Measurements from ENCODE around the gene TRPV2.
A peak's percentile ranks its signal among the peaks of the same experiment; 100 is the strongest.
"Not testable (repeated sequence)": the region's sequence is repeated elsewhere in the genome, so short reads cannot be mapped to it uniquely, and the experiment has no call there.

TRPV2 gene

GRCh38 chr17:16395887-16396286, 19.5 kb upstream of the TRPV2 start:
- H3K27me3 Mint-ChIP-seq, H3K9me3 Mint-ChIP-seq: not testable (repeated sequence)

GRCh38 chr17:16396693-16397092, 18.7 kb upstream of the TRPV2 start:
- not testable (repeated sequence) for H3K27ac Mint-ChIP-seq; H3K4me1 Mint-ChIP-seq (ENCODE audit: low read depth); H3K9me3 Mint-ChIP-seq; H3K36me3 Mint-ChIP-seq (ENCODE audit: low read depth); H3K27me3 Mint-ChIP-seq; H3K4me3 Mint-ChIP-seq

More at GRCh38 chr17:16395887-16396286, 19.5 kb upstream of the TRPV2 start:
- H3K27ac Mint-ChIP-seq; H3K36me3 Mint-ChIP-seq (ENCODE audit: low read depth); H3K4me3 Mint-ChIP-seq; H3K4me1 Mint-ChIP-seq (ENCODE audit: low read depth): not testable (repeated sequence)

GRCh38 chr17:16398270-16399267, 16.8 kb upstream of the TRPV2 start:
- H3K27me3 Mint-ChIP-seq: peaks cover 9% of the 10 kb centered on the region
- peaks cover 8% of the 10 kb centered on the region for H3K4me1 Mint-ChIP-seq (ENCODE audit: low read depth)
- H3K27ac Mint-ChIP-seq: peak overlapping the region; percentile 2
- no peaks in the 10 kb centered on the region for H3K9me3 Mint-ChIP-seq
- H3K36me3 Mint-ChIP-seq (ENCODE audit: low read depth): no peaks in the 10 kb centered on the region
- no peak overlapping the region for H3K4me3 Mint-ChIP-seq

GRCh38 chr17:16403847-16404246, 11.5 kb upstream of the TRPV2 start:
- Mint-ChIP-seq H3K27me3 (peaks cover 18% of the 10 kb centered on the region), H3K4me1 (ENCODE audit: low read depth) (peaks cover 13% of the 10 kb centered on the region)
- H3K36me3 Mint-ChIP-seq (ENCODE audit: low read depth); H3K4me3 Mint-ChIP-seq; H3K9me3 Mint-ChIP-seq; H3K27ac Mint-ChIP-seq: not testable (repeated sequence)

GRCh38 chr17:16406742-16407674, 8.4 kb upstream of the TRPV2 start:
- Mint-ChIP-seq H3K27me3 (peaks cover 9% of the 10 kb centered on the region), H3K27ac (no peak overlapping the region), H3K4me1 (ENCODE audit: low read depth) (peaks cover 11% of the 10 kb centered on the region), H3K4me3 (peak overlapping the region; percentile 59), H3K9me3 (no peaks in the 10 kb centered on the region), H3K36me3 (ENCODE audit: low read depth) (no peaks in the 10 kb centered on the region)

GRCh38 chr17:16407911-16408588, 7.3 kb upstream of the TRPV2 start:
- H3K9me3 Mint-ChIP-seq: no peaks in the 10 kb centered on the region
- H3K4me1 Mint-ChIP-seq (ENCODE audit: low read depth): peaks cover 11% of the 10 kb centered on the region
- H3K36me3 Mint-ChIP-seq (ENCODE audit: low read depth): no peaks in the 10 kb centered on the region
- no peak overlapping the region for H3K27ac Mint-ChIP-seq
- H3K27me3 Mint-ChIP-seq: peaks cover 9% of the 10 kb centered on the region
- no peak overlapping the region for H3K4me3 Mint-ChIP-seq

- Mint-ChIP-seq H3K27me3 (no peaks in the 10 kb centered on the region), H3K36me3 (ENCODE audit: low read depth) (peaks cover 27% of the 10 kb centered on the region), H3K9me3 (no peaks in the 10 kb centered on the region), H3K4me3 (peak overlapping the region; percentile 99), H3K27ac (peak overlapping the region; percentile 100), H3K4me1 (ENCODE audit: low read depth) (peaks cover 57% of the 10 kb centered on the region)
Observed at GRCh38 chr17:16417399-16417798, 2.0 kb downstream of the TRPV2 start.

- peak overlapping the region; percentile 100 for H3K27ac Mint-ChIP-seq
- peaks cover 34% of the 10 kb centered on the region for H3K36me3 Mint-ChIP-seq (ENCODE audit: low read depth)
- H3K27me3 Mint-ChIP-seq: no peaks in the 10 kb centered on the region
- H3K9me3 Mint-ChIP-seq: no peaks in the 10 kb centered on the region
- peaks cover 57% of the 10 kb centered on the region for H3K4me1 Mint-ChIP-seq (ENCODE audit: low read depth)
- peak overlapping the region; percentile 72 for H3K4me3 Mint-ChIP-seq
Observed at GRCh38 chr17:16417896-16418684, 2.7 kb downstream of the TRPV2 start.

GRCh38 chr17:16418685-16419068, 3.3 kb downstream of the TRPV2 start:
- Mint-ChIP-seq H3K27ac (peak overlapping the region; percentile 100), H3K27me3 (no peaks in the 10 kb centered on the region), H3K4me1 (ENCODE audit: low read depth) (peaks cover 57% of the 10 kb centered on the region), H3K4me3 (peak overlapping the region; percentile 72), H3K36me3 (ENCODE audit: low read depth) (peaks cover 35% of the 10 kb centered on the region), H3K9me3 (no peaks in the 10 kb centered on the region)

- Mint-ChIP-seq H3K4me3 (peak overlapping the region; percentile 72), H3K27ac (peak overlapping the region; percentile 100), H3K27me3 (no peaks in the 10 kb centered on the region), H3K4me1 (ENCODE audit: low read depth) (peaks cover 54% of the 10 kb centered on the region), H3K36me3 (ENCODE audit: low read depth) (peaks cover 35% of the 10 kb centered on the region), H3K9me3 (no peaks in the 10 kb centered on the region)
Observed at GRCh38 chr17:16419074-16419928, 3.9 kb downstream of the TRPV2 start.

GRCh38 chr17:16419929-16420271, 4.5 kb downstream of the TRPV2 start:
- H3K4me1 Mint-ChIP-seq (ENCODE audit: low read depth): peaks cover 48% of the 10 kb centered on the region
- H3K36me3 Mint-ChIP-seq (ENCODE audit: low read depth): peaks cover 32% of the 10 kb centered on the region
- peak overlapping the region; percentile 72 for H3K4me3 Mint-ChIP-seq
- no peaks in the 10 kb centered on the region for H3K9me3 Mint-ChIP-seq
- peak overlapping the region; percentile 100 for H3K27ac Mint-ChIP-seq
- H3K27me3 Mint-ChIP-seq: no peaks in the 10 kb centered on the region

- Mint-ChIP-seq H3K9me3 (no peaks in the 10 kb centered on the region), H3K4me3 (no peak overlapping the region), H3K27me3 (no peaks in the 10 kb centered on the region), H3K36me3 (ENCODE audit: low read depth) (peaks cover 40% of the 10 kb centered on the region), H3K4me1 (ENCODE audit: low read depth) (peaks cover 37% of the 10 kb centered on the region), H3K27ac (no peak overlapping the region)
Observed at GRCh38 chr17:16422416-16422815, 7.0 kb downstream of the TRPV2 start.

- H3K27ac Mint-ChIP-seq: no peak overlapping the region
Observed at GRCh38 chr17:16423226-16423872, 8.0 kb downstream of the TRPV2 start.

More at GRCh38 chr17:16423226-16423872, 8.0 kb downstream of the TRPV2 start:
- peaks cover 27% of the 10 kb centered on the region for H3K4me1 Mint-ChIP-seq (ENCODE audit: low read depth)
- no peak overlapping the region for H3K4me3 Mint-ChIP-seq
- no peaks in the 10 kb centered on the region for H3K9me3 Mint-ChIP-seq
- H3K36me3 Mint-ChIP-seq (ENCODE audit: low read depth): peaks cover 34% of the 10 kb centered on the region
- H3K27me3 Mint-ChIP-seq: no peaks in the 10 kb centered on the region

Data from stimulated activated naive CD8-positive, alpha-beta T cell treated with anti-CD3 and anti-CD28 coated beads, Interleukin-15, Interleukin-2, amounts not matched to agents 100 ng/mL and 50 ng/mL, for 24 hours (primary cell).